Esophagus squamous epithelium (tissue), 4 donors: ENCODE data around the gene ZMAT5.

Experiments used
- POLR2A ChIP-seq, 4 donors: fragments of 450-650 bp; IDR thresholded peaks; one replicate each; pipeline ENCODE4 v1.6.1; 2017; ENCODE audit warnings: antibody characterized with exemption in 4 of 4, mild to moderate bottlenecking in 4 of 4, moderate library complexity in 3 of 4
- TF ChIP-seq, protein P1 (sequence below), 6 experiments: fragments of 450-650 bp in 4 of 6; fragments of 200-600 bp in 2 of 6; sonication (generic) in 2 of 6; IDR thresholded peaks; one replicate each; pipeline ENCODE4 v1.5.1; 2016 to 2019; ENCODE audit warnings: antibody characterized with exemption in 6 of 6, mild to moderate bottlenecking in 4 of 6, moderate library complexity in 4 of 6

GRCh38 chr22:29705651-29706050, 61.2 kb downstream of the ZMAT5 start:
- TF ChIP-seq, protein P1, sequence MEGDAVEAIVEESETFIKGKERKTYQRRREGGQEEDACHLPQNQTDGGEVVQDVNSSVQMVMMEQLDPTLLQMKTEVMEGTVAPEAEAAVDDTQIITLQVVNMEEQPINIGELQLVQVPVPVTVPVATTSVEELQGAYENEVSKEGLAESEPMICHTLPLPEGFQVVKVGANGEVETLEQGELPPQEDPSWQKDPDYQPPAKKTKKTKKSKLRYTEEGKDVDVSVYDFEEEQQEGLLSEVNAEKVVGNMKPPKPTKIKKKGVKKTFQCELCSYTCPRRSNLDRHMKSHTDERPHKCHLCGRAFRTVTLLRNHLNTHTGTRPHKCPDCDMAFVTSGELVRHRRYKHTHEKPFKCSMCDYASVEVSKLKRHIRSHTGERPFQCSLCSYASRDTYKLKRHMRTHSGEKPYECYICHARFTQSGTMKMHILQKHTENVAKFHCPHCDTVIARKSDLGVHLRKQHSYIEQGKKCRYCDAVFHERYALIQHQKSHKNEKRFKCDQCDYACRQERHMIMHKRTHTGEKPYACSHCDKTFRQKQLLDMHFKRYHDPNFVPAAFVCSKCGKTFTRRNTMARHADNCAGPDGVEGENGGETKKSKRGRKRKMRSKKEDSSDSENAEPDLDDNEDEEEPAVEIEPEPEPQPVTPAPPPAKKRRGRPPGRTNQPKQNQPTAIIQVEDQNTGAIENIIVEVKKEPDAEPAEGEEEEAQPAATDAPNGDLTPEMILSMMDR (IDR thresholded peaks at IDR 0.05) = no peak
- TF ChIP-seq POLR2A (IDR thresholded peaks at IDR 0.05) = no peak
